ENCODE measurements around the gene RNF121. TPM values are rescaled to one million over a fixed set of nuclear protein-coding genes. Genes with fewer than 3 reads are reported as not detected.

Gene RNF121
- total and polyA plus RNA-seq, 2 of the 13 experiments (the other 11 are each of a cell fraction or from before 2014, with no cell fraction given) = 28.6 to 44.3 TPM

- TF ChIP-seq, protein P1, sequence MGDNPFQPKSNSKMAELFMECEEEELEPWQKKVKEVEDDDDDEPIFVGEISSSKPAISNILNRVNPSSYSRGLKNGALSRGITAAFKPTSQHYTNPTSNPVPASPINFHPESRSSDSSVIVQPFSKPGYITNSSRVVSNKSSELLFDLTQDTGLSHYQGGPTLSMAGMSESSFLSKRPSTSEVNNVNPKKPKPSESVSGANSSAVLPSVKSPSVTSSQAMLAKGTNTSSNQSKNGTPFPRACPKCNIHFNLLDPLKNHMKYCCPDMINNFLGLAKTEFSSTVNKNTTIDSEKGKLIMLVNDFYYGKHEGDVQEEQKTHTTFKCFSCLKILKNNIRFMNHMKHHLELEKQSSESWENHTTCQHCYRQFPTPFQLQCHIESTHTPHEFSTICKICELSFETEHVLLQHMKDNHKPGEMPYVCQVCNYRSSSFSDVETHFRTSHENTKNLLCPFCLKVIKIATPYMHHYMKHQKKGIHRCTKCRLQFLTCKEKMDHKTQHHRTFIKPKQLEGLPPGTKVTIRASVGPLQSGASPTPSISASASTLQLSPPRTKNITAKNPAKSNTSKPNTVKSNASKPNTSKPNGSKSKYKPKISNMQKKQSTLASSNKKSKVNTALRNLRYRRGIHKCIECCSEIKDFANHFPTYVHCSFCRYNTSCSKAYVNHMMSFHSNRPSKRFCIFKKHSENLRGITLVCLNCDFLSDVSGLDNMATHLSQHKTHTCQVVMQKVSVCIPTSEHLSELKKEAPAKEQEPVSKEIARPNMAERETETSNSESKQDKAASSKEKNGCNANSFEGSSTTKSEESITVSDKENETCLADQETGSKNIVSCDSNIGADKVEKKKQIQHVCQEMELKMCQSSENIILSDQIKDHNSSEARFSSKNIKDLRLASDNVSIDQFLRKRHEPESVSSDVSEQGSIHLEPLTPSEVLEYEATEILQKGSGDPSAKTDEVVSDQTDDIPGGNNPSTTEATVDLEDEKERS (CRISPR knock-in tag; IDR thresholded peaks at IDR 0.05) = peak; percentile 74; the same call in 1 of the 2 replicates
- no peak for TF ChIP-seq RFX3 (CRISPR knock-in tag; IDR thresholded peaks at IDR 0.05)
- TF ChIP-seq PHF21A (CRISPR knock-in tag; IDR thresholded peaks at IDR 0.05) = peak; percentile 39; the same call in 1 of the 2 replicates
- TF ChIP-seq ZFAT (CRISPR knock-in tag; conservative IDR thresholded peaks at IDR 0.05) = no peak
- TF ChIP-seq MXD1 (CRISPR knock-in tag; IDR thresholded peaks at IDR 0.05) = no peak
- TF ChIP-seq ZNF703 (CRISPR knock-in tag; IDR thresholded peaks at IDR 0.05; ENCODE audit: borderline replicate concordance) = no peak
- TF ChIP-seq, protein P2, sequence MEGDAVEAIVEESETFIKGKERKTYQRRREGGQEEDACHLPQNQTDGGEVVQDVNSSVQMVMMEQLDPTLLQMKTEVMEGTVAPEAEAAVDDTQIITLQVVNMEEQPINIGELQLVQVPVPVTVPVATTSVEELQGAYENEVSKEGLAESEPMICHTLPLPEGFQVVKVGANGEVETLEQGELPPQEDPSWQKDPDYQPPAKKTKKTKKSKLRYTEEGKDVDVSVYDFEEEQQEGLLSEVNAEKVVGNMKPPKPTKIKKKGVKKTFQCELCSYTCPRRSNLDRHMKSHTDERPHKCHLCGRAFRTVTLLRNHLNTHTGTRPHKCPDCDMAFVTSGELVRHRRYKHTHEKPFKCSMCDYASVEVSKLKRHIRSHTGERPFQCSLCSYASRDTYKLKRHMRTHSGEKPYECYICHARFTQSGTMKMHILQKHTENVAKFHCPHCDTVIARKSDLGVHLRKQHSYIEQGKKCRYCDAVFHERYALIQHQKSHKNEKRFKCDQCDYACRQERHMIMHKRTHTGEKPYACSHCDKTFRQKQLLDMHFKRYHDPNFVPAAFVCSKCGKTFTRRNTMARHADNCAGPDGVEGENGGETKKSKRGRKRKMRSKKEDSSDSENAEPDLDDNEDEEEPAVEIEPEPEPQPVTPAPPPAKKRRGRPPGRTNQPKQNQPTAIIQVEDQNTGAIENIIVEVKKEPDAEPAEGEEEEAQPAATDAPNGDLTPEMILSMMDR (CRISPR knock-in tag; IDR thresholded peaks at IDR 0.05) = no peak
- no peak for TF ChIP-seq ZNF570 (CRISPR knock-in tag; IDR thresholded peaks at IDR 0.05; ENCODE audit: borderline replicate concordance)
- TF ChIP-seq SMC3 (IDR thresholded peaks at IDR 0.05; ENCODE audit: low read length) = no peak
- TF ChIP-seq ZNF468 (CRISPR knock-in tag; IDR thresholded peaks at IDR 0.05) = no peak
- 0 out of 2 replicates have a peak, but pooled peaks have one; percentile 39 for TF ChIP-seq NR0B2 (CRISPR knock-in tag; IDR thresholded peaks at IDR 0.05)
- TF ChIP-seq HNRNPUL1 (IDR thresholded peaks at IDR 0.05; ENCODE audit: low read depth, low read length) = no peak
- TF ChIP-seq TCF7 (IDR thresholded peaks at IDR 0.05; ENCODE audit: low read depth) = no peak
- no peak; the same call in none of the 2 replicates for TF ChIP-seq ZMYM4 (CRISPR knock-in tag; IDR thresholded peaks at IDR 0.05)
- no peak for TF ChIP-seq PCBP1 (IDR thresholded peaks at IDR 0.05; ENCODE audit: borderline replicate concordance, low read depth, low read length)
- TF ChIP-seq ZNF564 (CRISPR knock-in tag; IDR thresholded peaks at IDR 0.05) = no peak
- no peak for TF ChIP-seq ATM (IDR thresholded peaks at IDR 0.05; ENCODE audit: borderline replicate concordance)
- TF ChIP-seq ZKSCAN5 (CRISPR knock-in tag; IDR thresholded peaks at IDR 0.05) = no peak
- TF ChIP-seq, protein P3, sequence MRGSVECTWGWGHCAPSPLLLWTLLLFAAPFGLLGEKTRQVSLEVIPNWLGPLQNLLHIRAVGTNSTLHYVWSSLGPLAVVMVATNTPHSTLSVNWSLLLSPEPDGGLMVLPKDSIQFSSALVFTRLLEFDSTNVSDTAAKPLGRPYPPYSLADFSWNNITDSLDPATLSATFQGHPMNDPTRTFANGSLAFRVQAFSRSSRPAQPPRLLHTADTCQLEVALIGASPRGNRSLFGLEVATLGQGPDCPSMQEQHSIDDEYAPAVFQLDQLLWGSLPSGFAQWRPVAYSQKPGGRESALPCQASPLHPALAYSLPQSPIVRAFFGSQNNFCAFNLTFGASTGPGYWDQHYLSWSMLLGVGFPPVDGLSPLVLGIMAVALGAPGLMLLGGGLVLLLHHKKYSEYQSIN (CRISPR knock-in tag; IDR thresholded peaks at IDR 0.05; ENCODE audit: borderline replicate concordance) = no peak
These were observed 768 bp upstream of the RNF121 start, which contains the start of gene XNDC1N (continued) for GRCh38 chr11:71927820-71928736.

Measured in HepG2 (cell line).